SKM-1 treated with dmso at 0.1 percent for 144 hours (cell line): ENCODE data around the gene TNFRSF4.

Experiments used
- DNase-seq: peaks from one replicate; lab custom pipeline; 2025; ENCODE audit not compliant: unreplicated experiment; lab: John Stamatoyannopoulos, UW

Gene TNFRSF4

DNA sequence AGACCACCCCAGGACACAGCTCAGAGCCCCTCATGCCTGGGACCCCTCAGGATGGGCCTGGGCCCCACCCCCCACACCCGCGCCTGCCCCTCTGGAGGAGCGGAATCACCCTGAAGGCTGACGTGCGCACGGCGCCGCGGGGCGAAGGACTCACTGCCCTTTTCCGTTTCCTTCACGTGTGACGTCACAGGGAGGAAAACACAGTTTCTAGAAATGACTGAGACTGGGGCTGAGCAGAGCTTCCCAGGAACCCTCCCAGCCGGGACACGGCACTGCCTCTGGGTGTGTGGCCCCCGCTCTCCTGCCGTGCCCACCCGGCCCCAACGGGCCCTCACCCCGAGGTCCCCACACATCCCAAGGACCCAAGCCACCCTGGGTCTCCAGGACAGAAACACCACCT is 5.4 kb upstream of the TNFRSF4 start:
- DNase-seq = no peak

DNA sequence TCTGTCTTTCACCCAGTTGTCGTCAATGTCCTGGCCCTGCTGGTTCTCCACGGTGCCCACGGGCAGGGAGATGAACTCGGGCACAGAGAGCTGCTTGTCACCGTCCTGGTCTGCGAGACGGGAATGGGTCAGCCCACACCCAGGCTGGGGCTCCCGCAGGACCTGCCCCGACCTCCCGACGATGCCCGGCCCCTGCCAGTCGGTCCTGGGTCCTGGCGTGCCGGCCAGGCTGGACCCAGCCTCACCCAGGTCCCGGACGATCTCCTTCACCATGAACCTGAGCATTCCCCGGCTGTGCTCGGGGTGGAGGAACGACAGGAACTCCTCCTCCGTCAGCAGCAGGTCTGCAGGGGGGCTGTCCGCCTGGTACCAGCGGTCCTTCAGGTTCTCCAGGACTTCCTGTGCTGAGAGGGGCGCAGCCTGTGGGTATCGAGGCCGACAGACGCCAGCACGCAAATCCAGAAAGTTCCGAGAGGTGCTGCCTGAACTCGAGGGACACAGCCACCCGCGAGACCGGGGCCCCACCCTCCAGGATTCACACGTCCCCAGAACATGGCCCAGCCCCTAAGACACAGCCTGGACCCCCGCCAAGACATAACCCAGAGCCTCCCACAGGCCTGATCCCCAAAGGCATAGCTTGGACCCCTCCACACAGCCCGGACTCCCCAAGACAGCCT is 4.7 kb upstream of the TNFRSF4 start:
- no peak for DNase-seq

DNA sequence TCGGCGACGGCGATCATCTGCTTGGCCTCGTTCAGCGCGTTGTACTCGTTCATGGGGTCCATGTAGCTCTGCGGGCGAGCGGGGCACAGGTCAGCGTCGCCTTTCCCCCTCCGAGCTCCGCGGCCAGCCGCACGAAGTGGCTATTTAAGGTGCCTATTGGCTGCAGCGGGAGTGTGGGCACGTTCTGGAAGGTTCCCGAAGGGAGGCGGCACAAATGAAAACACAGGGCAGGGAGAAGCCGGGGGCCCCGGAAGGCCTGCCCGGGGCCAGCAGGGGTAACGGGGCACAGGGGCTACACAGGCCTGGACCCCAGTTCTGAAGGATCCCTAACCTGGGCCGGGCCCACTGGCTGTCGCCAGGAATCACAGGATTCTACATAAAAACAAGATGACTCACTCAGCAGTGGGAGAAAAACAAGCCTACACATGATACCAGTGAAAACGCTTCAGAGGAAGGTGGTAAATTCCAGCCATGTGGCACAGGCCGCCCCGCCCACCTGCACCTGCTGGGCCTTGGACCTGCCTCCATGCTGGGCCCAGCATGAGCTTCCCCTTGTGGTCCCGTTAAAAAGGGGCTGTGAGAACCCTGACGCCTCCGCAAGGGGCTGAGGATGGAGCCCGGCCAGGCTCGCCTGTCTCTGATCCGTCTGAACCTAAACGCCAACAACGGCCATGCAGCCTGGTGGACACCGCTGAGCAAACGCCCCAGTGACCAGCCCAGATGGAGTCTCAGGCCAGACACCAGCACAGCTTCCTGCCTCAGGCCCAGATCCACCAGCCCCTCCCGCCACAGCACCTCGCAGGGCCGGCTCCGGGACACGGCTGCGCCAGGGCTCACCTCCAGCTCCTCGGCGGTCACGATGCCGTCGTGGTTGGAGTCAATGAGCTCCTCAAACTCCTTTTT is 3.9 kb upstream of the TNFRSF4 start:
- DNase-seq = no peak

DNA sequence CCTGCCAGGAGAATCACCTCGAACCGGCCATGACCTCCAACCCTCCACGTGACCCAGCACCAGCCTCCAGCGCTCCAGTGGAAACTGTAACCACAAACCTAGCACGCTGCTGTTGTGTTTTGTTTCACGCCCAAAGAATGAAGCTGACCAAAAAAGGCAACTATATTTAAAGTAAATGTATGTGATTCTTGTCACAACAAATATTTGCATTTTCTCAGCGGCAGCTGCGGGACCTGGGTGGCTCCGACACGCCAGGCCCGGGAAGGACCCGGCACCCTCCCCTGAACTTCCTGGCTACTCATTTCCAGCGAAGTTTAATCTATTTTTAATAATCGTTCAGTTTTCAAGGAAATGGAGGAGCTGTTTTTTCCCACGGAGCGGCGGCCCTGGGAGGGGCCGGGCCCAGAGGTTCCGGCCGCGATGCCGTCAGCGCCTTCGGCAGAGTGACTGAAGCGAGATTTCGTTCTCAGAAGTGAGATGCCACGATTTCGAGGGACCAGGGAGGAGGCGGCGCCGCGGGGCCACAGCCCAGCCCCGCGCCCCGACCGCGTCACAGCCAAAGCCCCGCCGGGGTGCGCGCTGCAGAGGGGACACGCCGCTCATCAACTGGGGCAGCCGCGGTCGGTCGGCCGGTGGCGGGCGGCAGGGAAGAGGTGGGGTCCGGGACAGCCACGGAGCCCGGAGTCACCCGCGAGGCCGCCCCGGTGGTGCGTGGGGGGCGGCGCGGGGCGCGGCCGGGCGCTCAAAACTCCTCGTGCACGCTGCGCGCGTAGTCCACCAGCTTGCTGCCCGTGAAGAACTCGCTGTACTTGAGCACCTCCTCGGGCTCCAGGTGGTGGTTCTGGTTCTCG is 3.0 kb upstream of the TNFRSF4 start:
- DNase-seq = no peak

DNA sequence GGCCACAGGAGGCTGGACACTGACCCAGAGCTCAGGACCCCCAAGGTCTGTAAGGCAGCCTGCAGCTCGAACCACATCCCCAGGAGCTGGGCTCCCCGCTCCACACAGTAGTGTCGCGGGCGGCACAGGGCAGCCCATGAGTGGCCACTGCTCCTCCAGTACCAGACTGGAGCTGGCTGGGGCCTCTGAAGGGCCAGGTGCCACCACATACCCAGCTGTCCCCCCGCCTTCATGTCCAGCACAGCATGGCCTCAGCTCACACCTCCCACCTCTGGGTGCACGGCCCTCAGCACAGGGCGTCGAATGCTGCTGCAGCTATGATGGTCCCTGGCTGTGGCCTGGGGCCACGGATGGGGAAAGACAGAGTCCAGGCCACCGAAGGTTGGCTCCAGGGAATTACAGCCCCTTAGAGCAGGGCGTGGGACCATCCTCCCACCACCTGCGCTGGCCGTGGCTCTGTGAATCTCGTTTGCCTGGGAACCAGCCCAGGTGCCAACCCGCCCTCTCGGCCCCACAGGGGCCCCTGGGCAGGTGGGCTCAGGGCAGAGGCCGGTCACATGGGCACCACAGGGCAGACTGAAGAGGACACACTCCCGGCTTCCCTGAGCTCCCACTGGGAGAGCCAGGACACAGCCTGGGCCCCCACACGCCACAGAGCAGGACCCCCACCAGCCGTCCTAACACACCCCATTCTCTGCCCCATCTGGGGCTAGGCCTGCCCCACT is 2.1 kb upstream of the TNFRSF4 start:
- no peak for DNase-seq

DNA sequence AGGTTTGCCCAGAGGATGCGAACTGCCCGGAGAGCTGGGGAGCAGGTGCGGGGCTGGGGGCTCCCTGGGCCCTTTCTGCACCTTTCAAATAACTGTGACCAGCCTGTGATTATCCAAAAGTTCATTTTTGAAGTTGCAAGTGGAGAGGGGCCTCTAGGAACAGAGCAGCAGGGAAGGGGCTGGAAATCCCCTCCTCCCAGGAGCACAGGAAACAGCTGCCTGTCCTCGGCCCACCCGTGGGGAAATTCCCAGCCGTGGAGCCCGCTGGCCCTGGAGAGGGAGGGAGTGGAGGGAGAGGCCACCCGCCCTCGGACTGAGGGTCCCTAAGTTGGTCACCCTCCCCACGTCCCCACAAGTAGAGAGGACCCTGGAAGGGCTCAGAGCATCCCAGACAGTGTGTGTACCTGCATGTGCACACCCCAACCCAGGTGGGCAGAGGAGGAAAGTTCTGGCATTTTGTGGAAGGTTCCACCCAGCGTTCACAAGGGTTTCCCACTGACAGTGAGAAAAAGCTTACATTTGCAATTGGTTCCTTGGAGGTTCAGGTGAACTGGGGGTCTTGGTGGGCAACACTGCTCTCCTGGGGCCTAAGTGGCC is 1.2 kb upstream of the TNFRSF4 start:
- DNase-seq = no peak

DNA sequence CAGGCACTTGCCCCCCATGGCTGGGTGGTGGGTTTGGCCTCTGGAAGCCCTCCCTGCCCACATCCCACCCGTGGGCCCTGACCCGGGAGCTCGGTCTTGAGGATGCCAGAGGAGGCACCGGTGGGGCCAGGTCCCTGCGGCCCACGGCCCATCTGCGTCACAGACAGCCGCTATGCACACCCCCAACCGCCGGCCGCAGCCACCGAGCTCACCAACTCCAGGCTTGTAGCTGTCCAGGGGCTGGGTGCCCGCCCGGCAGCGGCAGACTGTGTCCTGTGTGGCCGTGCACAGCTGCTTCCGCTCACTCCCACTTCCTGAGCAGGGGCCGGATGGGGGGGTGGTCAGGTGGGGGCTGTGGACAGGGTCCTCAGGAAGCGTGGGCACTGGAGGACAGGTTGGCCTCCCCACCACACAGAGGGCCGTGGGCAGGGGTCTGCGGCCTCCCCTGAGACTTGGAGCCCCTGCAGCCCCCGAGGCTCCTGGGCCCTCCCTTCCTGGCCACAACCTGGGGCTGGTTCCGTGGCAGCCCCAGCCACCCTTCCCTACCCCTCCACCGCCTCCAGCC is 1.1 kb downstream of the TNFRSF4 start:
- no peak for DNase-seq

DNA sequence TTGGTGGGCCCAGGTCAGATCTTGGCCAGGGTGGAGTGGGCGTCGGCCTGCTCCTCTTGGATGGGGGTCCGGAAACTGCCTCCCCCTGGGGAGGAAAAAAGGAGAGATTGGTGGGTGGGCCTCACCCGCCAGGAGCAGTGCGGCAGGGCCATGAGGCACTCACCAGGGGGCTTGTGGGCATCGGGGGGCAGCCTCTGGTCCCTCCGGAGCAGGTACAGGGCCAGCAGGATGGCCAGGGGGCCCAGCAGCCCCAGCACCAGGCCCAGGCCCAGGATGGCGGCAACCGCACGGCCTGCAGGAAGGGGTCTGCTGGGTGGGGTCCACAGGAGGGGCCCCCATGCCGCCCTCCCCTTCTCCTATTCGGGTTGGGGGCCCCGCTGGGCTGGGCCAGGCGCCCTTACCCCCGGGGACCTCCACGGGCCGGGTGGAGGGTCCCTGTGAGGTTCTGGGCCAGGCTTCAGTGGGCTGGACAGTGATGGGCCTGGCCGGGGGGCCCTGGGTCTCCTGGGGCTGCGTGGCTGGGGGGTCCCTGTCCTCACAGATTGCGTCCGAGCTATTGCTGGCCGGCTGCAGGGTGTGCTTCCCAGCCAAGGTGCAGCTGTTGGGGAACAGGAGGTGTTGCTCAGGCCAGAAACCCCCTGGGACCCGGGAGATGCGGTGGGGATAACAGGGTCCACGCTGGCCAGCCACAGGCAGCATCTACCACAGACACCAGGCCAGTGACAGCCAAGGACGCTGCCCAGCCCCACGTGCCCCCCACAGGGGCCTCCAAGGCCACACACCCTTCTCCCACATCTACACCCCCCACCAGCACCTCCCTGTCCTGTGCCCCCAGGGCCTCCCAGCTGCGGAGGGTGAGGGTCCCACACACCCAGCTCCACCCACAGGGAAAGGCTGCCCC is 2.2 kb downstream of the TNFRSF4 start:
- DNase-seq = no peak

DNA sequence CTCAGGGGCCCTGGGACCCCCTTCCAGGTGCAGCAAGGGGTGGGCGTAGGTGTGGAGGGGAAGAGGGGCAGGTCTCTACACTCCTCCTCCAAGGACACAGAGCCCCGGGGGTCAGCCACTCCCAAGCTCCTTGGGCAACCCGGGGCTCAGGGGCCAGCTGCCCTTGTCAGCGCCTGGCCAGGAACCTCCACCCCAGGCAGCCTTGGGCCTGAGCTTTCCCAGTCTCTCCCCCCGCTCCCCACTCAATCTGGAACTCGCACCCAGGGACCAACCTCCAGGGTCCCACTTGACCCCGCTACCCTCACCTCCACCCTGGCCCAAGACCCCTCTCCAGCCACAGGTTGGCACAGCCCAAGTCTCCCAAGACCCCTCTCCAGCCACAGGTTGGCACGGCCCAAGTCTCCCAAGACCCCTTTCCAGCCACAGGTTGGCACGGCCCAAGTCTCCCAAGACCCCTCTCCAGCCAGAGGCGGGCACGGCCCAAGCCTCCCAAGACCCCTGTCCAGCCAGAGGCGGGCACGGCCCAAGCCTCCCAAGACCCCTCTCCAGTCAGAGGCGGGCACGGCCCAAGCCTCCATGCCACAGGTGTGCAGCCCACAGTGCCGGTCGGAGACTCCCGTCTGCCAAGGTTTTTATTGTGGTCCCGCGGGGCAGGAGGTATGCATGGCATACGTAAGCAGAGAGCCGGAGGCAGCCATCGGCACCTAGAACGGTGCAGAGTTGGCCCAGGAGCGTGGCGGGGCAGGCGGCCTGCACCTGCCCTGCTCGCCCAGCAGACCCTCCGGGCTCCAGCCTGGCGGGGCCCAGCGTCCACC is 3.0 kb downstream of the TNFRSF4 start:
- no peak for DNase-seq

DNA sequence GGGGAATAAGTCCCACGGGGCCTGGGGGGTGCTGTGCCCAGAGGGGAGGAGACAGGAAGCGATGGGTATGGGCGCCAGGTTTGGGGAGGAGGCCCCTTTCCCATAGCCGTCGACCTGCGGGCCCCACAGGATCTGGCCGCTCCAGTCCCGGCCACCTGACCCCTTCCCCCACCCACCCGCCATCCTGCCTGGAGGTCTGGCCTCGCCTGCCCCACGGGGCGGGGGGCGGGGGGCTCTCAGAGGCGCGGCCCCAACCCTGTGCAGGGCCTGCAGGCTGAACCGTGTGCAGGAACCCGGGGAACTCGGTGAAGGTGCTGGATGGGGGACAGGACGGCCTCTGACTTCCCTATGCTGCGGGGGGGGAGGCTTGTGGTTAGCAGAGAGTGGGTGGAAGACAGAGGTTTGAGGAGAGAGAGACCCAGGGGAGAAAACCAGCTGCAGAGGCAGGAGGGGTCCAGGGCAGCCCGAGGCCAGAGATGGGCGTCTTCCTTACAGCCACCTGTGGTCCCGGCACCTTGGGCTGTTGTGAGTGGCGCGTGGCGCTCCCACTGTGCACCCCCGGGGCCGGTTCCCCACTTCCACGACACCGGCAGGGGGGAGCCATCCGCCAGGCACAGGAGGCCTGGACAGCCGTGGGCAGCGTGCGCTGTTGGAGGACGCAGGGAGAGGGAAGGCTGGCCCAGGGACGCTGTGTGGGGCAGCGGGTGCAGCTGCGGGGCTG is 5.1 kb downstream of the TNFRSF4 start:
- DNase-seq = peak; percentile 8

DNA sequence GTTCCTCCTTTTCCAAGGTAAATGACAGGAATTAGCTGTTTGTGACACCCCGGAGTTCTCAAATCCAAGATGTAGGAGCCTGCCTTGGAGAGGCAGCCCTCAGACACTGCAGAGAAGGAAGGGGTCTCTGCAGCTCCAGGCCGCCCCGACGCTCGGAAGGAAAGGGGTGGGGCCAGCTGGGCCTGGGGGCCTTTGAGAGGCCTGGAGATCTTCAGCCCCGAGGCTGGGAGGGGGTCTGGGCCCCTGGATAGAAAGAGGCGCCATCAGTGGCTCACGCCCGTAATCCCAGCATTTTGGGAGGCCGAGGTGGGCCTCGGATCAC is 6.4 kb downstream of the TNFRSF4 start:
- DNase-seq = no peak

DNA sequence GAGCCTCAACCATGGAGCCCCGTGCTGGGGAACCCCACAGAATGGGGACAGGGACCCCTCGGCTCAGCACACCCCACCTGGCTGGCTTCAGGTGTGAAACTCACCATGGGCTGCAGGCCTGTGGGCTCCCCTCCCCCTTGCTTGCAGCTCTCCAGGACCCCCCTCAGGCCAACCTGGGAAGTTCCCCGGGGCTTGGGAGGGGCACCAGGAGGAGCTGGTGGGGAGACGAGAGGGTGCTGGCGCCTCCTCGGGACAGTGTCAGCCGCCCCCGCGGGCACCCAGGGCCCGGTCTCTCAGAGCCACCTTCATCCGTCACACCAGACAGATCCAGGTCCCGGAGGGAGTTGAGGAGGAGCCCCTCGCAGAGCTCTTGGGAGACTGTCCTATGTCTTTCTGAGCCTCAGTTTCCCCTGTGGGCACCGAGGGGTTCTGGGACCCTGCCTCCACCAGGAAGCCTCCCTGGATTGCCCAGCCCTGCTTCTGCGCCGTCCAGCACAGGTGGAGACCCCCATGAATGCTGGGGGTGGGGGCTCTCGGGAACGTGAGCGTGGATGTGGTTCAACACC is 6.9 kb downstream of the TNFRSF4 start:
- no peak for DNase-seq

DNA sequence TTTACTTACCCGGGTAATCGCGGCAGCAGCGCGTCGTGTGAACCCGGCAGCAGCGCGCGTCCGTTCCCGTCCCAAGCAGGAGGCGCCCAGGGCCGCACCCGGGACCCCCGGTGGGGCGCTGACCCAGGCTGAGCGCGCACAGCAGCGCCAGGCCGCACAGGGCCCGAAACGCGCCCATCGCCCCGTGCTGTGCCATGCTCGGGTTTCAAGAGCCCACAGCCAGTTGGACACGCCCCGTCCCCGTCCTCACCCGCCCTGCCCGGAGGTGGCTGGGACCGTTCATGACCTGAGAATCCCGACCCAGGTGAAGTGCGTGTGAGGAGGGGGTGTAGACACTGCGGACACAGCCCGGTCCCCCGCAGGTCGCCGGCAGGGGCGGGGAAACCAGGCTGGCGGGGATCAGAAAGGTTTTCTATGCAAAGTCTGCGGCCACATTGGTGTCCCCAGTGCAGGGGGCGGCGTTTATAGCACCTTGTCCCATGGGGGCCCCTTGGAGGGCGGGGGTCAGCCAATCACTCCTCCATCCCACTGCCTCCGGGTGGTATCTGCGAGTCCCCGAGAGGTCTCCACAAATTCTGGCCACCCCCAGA is 7.5 kb downstream of the TNFRSF4 start, which contains the start of gene TNFRSF18:
Gene TNFRSF18 (minus strand): TSS at position 217 of the 590 bp plus-strand sequence. CDS start 21 bp downstream, at position 196.
- DNase-seq = no peak

DNA sequence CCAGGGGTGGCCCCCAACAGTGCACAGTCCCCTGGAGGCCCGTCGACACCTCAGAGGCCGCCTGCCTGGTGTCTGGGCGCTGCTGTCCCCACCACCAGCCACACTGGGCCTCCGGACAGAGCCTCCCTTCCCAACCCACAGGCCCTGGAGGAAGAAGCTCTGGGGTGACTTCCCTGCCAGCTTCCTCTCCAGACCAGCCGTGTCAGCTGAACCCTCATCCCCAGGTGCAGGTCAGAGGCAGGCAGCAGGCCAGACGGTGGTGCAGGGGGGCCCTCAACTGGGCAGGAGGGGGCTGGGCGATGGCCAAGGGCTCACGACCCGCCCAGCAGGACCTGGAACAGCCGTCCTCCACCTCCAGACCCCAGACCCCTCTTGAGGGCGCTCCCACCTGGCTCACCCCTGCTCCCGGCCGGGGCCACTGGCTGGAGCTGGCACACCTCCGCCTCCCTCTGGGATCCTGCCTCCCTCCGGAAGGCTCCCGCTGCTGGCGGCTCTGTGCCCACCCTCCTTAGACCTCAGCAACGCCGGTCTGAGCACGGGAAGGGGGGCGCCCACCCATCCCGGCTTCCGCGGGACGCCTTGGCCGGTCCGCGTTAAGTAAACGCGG is 8.1 kb downstream of the TNFRSF4 start:
- no peak for DNase-seq

DNA sequence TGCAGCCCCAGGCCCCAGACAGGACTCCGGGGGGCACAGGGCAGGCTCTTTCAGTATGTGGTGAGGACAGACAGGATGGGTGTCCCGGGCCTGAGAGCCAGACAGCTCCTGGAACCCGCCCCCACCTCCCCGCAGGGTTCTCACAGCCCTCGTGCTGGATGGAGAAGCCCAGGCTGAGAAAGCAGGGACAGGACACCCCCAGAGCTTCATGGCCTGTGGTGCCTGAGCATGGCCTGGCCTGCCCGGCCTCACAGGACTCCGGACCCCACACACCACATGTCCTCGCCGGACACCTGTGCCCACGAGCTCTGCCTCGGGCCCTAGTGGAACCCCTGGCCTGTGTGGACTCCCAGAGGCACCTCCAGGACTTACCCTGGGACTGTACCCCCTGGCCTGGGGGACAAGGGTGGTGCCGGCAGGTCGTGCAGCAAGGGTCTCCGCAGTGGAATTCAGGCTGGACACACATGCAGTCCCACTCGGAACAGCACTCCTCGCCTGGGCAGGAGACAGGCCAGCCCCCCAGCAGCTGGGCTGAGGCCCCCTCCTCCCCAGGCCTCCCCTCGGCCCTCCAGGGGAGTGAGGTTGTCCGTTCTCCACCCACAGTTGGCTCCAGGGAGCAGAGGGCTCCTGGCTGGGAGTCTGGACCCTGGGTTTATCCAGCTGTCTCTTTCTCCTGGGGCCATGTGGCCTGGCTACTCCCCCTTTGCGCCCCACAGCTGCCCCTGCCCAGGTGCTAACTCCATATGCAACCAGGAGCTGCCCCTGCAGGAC is 8.8 kb downstream of the TNFRSF4 start:
- no peak for DNase-seq

DNA sequence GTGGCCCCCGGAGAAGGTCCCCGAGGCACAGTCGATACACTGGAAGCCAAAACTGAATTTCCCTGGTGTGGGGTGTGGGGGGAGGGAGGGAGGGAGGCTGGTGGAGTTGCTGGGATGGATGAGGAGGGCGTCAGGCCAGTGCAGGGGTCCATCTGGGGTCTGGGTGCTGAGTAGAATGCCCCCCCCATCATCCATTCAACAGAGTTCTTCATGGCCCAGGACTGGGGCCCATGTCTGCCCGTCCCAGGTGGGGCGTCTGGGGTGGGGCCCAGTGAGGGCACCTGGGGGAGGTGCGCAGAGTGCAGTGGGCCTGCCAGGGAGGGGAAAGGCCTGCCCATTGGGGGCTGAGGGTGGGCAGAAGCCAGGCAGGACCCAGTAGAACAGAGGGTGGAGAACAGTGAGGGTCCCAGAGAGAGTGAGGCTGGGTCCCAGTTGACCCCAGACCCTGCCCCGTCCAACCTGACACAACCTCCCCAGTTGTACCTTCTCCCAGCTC is 9.5 kb downstream of the TNFRSF4 start:
- no peak for DNase-seq
